ENCODE measurements around the gene BRAP. TPM values are rescaled to one million over a fixed set of nuclear protein-coding genes. Genes with fewer than 3 reads are reported as not detected.
"Not testable (repeated sequence)": the region's sequence is repeated elsewhere in the genome, so short reads cannot be mapped to it uniquely, and the experiment has no call there.

The BRAP gene
- total and polyA plus RNA-seq, 2 donors (not counting 1 experiment from before 2014, with no cell fraction given), result 19.0 to 21.4 TPM

DNA sequence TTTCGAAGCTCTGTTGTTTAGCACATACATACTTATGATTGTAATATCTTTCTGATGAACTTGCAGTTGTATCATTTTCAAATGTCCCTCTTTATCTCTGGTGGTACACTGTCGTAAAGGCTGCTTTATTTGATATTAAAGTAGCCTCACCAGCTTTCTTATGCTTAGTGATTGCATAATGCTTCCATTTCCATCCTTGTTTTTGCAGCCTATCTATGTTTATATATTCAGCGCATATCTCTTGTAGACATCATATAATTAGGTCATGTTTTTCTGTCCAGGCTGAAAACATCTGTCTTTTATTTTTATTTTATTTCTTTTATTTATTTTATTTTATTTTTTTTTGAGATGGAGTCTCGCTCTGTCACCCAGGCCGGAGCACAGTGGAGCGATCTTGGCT, 34.7 kb upstream of the BRAP start:
- peak in 1 of 2 donors; percentile 35 for DNase-seq (ENCODE audit: low read depth in 2 of 2)
- Histone ChIP-seq H3K36me3 (ENCODE audit: control insufficient read depth, insufficient read depth, low read length) (peaks cover 2% of the 10 kb centered on the region), H3K4me2 (ENCODE audit: extremely low read depth, insufficient read depth, low read length) (no peak overlapping the region), H3K9me3 (ENCODE audit: control insufficient read depth, insufficient read depth, low read depth, low read length) (no peaks in the 10 kb centered on the region), H4K20me1 (ENCODE audit: control insufficient read depth, extremely low read depth, insufficient read depth, low read length) (no peaks in the 10 kb centered on the region), H3K9ac (ENCODE audit: insufficient read depth, low read length) (no peak overlapping the region), H3K4me1 (ENCODE audit: control insufficient read depth, extremely low read depth, insufficient read depth, low read length) (no peaks in the 10 kb centered on the region), H3K4me3 (replicated peaks in 1 of 4; ENCODE audit: control extremely low read depth in 1 of 4, insufficient read depth in 1 of 4, low read depth in 3 of 4, low read length in 4 of 4) (no peak overlapping the region), H3K79me2 (ENCODE audit: control insufficient read depth, insufficient read depth, low read length) (no peaks in the 10 kb centered on the region), H2AFZ (ENCODE audit: low read length) (no peak overlapping the region), H3K27me3 (ENCODE audit: control insufficient read depth, insufficient read depth, low read length) (no peaks in the 10 kb centered on the region), H3K27ac (ENCODE audit: insufficient read depth, low read length) (no peak overlapping the region)
- TF ChIP-seq CTCF (conservative IDR thresholded peaks at IDR 0.05 in 1 of 2, IDR thresholded peaks at IDR 0.05 in 1 of 2; ENCODE audit: low read depth in 1 of 2, low read length in 2 of 2) (no peak), EZH2 (IDR thresholded peaks at IDR 0.05; ENCODE audit: low read length, missing control alignments) (no peak)

DNA sequence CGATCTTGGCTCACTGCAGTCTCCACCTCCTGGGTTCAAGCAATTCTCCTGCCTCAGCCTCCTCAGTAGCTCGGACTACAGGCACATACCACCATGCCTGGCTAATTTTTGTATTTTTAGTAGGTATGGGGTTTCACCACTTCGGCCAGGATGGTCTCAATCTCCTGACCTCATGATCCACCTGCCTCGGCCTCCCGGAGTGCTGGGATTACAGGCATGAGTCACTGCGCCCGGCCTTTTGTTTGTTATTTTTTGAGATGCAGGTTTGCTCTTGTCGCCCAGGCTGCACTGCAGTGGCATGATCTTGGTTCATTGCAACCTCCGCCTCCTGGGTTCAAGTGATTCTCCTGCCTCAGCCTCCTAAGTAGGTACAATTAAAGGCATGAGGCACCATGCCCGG, 33.6 kb upstream of the BRAP start:
- H3K9me3 ChIP-seq (ENCODE audit: control insufficient read depth, insufficient read depth, low read depth, low read length); H3K79me2 ChIP-seq (ENCODE audit: control insufficient read depth, insufficient read depth, low read length); H3K9ac ChIP-seq (ENCODE audit: insufficient read depth, low read length); DNase-seq (ENCODE audit: low read depth in 2 of 2); H3K36me3 ChIP-seq (ENCODE audit: control insufficient read depth, insufficient read depth, low read length); H3K27ac ChIP-seq (ENCODE audit: insufficient read depth, low read length); H4K20me1 ChIP-seq (ENCODE audit: control insufficient read depth, extremely low read depth, insufficient read depth, low read length); H3K4me2 ChIP-seq (ENCODE audit: extremely low read depth, insufficient read depth, low read length); H3K27me3 ChIP-seq (ENCODE audit: control insufficient read depth, insufficient read depth, low read length); H3K4me1 ChIP-seq (ENCODE audit: control insufficient read depth, extremely low read depth, insufficient read depth, low read length); H3K4me3 ChIP-seq (replicated peaks in 1 of 4; ENCODE audit: control extremely low read depth in 1 of 4, insufficient read depth in 1 of 4, low read depth in 3 of 4, low read length in 4 of 4); H2AFZ ChIP-seq (ENCODE audit: low read length): not testable (repeated sequence)

DNA sequence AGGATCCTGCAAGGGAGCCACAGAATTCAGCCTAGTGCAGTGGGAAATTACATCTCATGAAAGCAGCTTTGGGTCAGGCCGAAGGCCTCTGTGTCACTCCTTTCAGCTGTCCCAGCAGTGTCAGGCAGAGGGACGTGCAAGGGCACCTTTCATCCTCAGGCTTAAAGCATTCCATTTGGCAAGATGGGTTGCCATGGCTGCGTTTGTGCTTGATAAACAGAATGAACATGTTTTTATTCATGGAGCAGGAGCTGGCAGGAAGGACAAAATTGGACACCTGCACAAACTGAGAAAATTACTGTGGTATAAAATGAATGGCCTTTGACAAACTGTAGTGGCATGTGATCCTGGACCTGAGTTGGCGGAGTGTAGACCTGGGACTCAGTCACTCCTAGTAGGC, 29.5 kb upstream of the BRAP start:
- Histone ChIP-seq H2AFZ (ENCODE audit: low read length) (no peak overlapping the region), H3K9me3 (ENCODE audit: control insufficient read depth, insufficient read depth, low read depth, low read length) (no peaks in the 10 kb centered on the region), H3K4me1 (ENCODE audit: control insufficient read depth, extremely low read depth, insufficient read depth, low read length) (no peaks in the 10 kb centered on the region), H3K27me3 (ENCODE audit: control insufficient read depth, insufficient read depth, low read length) (no peaks in the 10 kb centered on the region), H4K20me1 (ENCODE audit: control insufficient read depth, extremely low read depth, insufficient read depth, low read length) (no peaks in the 10 kb centered on the region), H3K9ac (ENCODE audit: insufficient read depth, low read length) (no peak overlapping the region), H3K79me2 (ENCODE audit: control insufficient read depth, insufficient read depth, low read length) (no peaks in the 10 kb centered on the region), H3K4me3 (replicated peaks in 1 of 4; ENCODE audit: control extremely low read depth in 1 of 4, insufficient read depth in 1 of 4, low read depth in 3 of 4, low read length in 4 of 4) (no peak overlapping the region), H3K27ac (ENCODE audit: insufficient read depth, low read length) (no peak overlapping the region), H3K36me3 (ENCODE audit: control insufficient read depth, insufficient read depth, low read length) (peaks cover 8% of the 10 kb centered on the region), H3K4me2 (ENCODE audit: extremely low read depth, insufficient read depth, low read length) (no peak overlapping the region)
- peak in 1 of 2 donors; percentile 6 for DNase-seq (ENCODE audit: low read depth in 2 of 2)
- TF ChIP-seq EZH2 (IDR thresholded peaks at IDR 0.05; ENCODE audit: low read length, missing control alignments) (no peak), CTCF (conservative IDR thresholded peaks at IDR 0.05 in 1 of 2, IDR thresholded peaks at IDR 0.05 in 1 of 2; ENCODE audit: low read depth in 1 of 2, low read length in 2 of 2) (no peak)

All from fibroblast of lung (primary cell).